GM12878 (cell line): ENCODE measurements around the gene RPL7A. TPM values are rescaled to one million over a fixed set of nuclear protein-coding genes. Genes with fewer than 3 reads are reported as not detected.

Experiments used
- CHD2 ChIP-seq: IDR thresholded peaks from 2 replicates; pipeline ENCODE4 v1.6.1; 2011; ENCODE audit warnings: low read depth, low read length, improper control_type of control experiment, borderline replicate concordance
- ESRRA ChIP-seq: IDR thresholded peaks from 2 replicates; pipeline ENCODE4 v1.6.1; 2012; ENCODE audit warnings: mild to moderate bottlenecking, low read length, improper control_type of control experiment
- GATAD2B ChIP-seq: fragments of 450-650 bp; conservative IDR thresholded peaks from 2 replicates; pipeline ENCODE4 v1.6.1; 2017; ENCODE audit warnings: low read depth, mild to moderate bottlenecking, moderate library complexity
- IKZF1 ChIP-seq: fragments of 450-650 bp; conservative IDR thresholded peaks from 2 replicates; pipeline ENCODE4 v1.6.1; 2017; ENCODE audit warnings: antibody characterized with exemption, mild to moderate bottlenecking
- MEF2B ChIP-seq: fragments of 450-650 bp; IDR thresholded peaks from 2 replicates; pipeline ENCODE4 v1.6.1; 2018; ENCODE audit warnings: mild to moderate bottlenecking, moderate library complexity; ENCODE audit not compliant: partially characterized antibody, poor library complexity, severe bottlenecking
- NBN ChIP-seq: fragments of 450-650 bp; IDR thresholded peaks from 2 replicates; pipeline ENCODE4 v1.6.1; 2016
- NFIC ChIP-seq: IDR thresholded peaks from 2 replicates; pipeline ENCODE4 v1.6.1; 2012; ENCODE audit warnings: low read depth, mild to moderate bottlenecking, inconsistent platforms, low read length, moderate library complexity
- RCOR1 ChIP-seq: conservative IDR thresholded peaks from 2 replicates; pipeline ENCODE4 v1.6.1; 2012; ENCODE audit warnings: low read depth, low read length, improper control_type of control experiment
- SIX5 ChIP-seq: IDR thresholded peaks from 2 replicates; pipeline ENCODE4 v1.6.1; 2011; ENCODE audit warnings: mild to moderate bottlenecking, low read depth, low read length, moderate library complexity; ENCODE audit not compliant: severe bottlenecking
- TCF7 ChIP-seq: IDR thresholded peaks from 2 replicates; pipeline ENCODE4 v1.6.1; 2014; ENCODE audit warnings: antibody characterized with exemption, borderline replicate concordance
- ZZZ3 ChIP-seq: IDR thresholded peaks from 2 replicates; pipeline ENCODE4 v1.6.1; 2011; ENCODE audit warnings: low read depth; ENCODE audit not compliant: control insufficient read depth, insufficient read length
- polyA plus RNA-seq, 11 experiments: library from polyadenylated mRNA; depleted of rRNA in 4 of 11; unstranded in 6 of 11; stranded (reverse) in 5 of 11; fragments of >200 nt; fragmentation: Nextera tagmentation in 4 of 11; fragmentation: Illumina TruSeq in 1 of 11; extraction: Ambion mirVana in 4 of 11; extraction: Trizol in 1 of 11; gene quantifications; 1 replicate in 1 of 11; 2 replicates in 10 of 11; pipeline versions ENCODE4 v1.2.1 to v1.2.3, GENCODE V29; 2011 to 2016; ENCODE audit warnings: inconsistent platforms in 2 of 11, missing spikeins in 2 of 11, low read depth in 1 of 11
- total RNA-seq, 4 experiments: library from RNA; depleted of rRNA in 3 of 4; stranded (reverse); fragments of >200 nt in 3 of 4; fragmentation: Illumina TruSeq in 1 of 4; extraction: Trizol in 1 of 4; gene quantifications; 2 replicates each; pipeline versions ENCODE4 v1.2.1 to v1.2.3, GENCODE V29; 2013 to 2021
- TF ChIP-seq, protein P1 (sequence below): IDR thresholded peaks from 2 replicates; pipeline ENCODE4 v1.6.1; 2012; ENCODE audit warnings: improper control_type of control experiment, low read depth, low read length; ENCODE audit not compliant: insufficient replicate concordance
- TF ChIP-seq, protein P2 (sequence below): fragments of 450-650 bp; IDR thresholded peaks from 2 replicates; pipeline ENCODE4 v1.6.1; 2018; ENCODE audit warnings: mild to moderate bottlenecking, low read depth, moderate library complexity; ENCODE audit not compliant: partially characterized antibody
- TF ChIP-seq, protein P3 (sequence below): IDR thresholded peaks from 2 replicates; pipeline ENCODE4 v1.6.1; 2011; ENCODE audit warnings: low read depth, mild to moderate bottlenecking, low read length, moderate library complexity, borderline replicate concordance; ENCODE audit errors: extremely low read depth
- TF ChIP-seq, protein P4 (sequence below): IDR thresholded peaks from 2 replicates; pipeline ENCODE4 v1.6.1; 2012; ENCODE audit warnings: low read depth, low read length, improper control_type of control experiment
- TF ChIP-seq, protein P5 (sequence below): fragments of 450-650 bp; IDR thresholded peaks from 2 replicates; pipeline ENCODE4 v1.6.1; 2016; ENCODE audit warnings: mild to moderate bottlenecking

The RPL7A gene
- total and polyA plus RNA-seq, 10 of the 15 experiments (the other 5 are each of a cell fraction or from before 2014, with no cell fraction given), result 917 to 5,193 (median 3,326) TPM

DNA sequence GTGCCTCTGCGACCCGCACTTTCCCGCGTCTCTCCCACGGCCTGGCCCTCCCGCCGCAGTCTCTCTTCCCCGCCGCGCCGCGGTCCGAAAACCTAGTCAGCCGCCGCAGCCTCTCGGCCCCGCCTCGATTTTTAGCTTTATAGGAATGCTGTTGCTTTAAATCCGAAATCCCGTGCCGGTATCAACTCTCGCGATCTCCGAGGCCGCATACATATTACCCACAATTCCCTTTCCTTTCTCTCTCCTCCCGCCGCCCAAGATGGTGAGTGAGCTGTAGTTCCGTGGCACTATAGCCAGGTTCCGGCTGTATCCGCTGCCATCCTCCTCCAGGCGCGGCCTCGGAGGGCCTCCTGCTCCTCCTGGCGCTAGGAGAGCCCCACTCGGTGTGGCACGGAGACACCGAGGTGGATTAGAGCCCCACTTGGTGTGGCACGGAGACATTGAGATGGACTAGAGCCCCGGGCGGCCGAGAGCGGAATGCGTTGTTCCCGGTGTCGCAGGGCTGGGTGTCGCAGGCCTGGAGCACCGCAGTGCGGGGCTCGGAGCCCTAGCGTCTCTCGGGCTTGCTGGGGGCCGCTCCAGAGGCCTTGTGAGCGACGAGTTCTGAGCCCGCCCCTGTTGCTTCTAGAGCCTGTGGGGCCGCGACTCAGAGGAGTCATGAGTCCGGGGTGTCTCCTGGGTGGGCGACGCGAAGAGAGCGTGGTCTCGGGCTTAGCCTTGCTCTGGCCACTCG, at the start of gene RPL7A, which contains the start of gene MED22 (continued):
- TF ChIP-seq, protein P1, sequence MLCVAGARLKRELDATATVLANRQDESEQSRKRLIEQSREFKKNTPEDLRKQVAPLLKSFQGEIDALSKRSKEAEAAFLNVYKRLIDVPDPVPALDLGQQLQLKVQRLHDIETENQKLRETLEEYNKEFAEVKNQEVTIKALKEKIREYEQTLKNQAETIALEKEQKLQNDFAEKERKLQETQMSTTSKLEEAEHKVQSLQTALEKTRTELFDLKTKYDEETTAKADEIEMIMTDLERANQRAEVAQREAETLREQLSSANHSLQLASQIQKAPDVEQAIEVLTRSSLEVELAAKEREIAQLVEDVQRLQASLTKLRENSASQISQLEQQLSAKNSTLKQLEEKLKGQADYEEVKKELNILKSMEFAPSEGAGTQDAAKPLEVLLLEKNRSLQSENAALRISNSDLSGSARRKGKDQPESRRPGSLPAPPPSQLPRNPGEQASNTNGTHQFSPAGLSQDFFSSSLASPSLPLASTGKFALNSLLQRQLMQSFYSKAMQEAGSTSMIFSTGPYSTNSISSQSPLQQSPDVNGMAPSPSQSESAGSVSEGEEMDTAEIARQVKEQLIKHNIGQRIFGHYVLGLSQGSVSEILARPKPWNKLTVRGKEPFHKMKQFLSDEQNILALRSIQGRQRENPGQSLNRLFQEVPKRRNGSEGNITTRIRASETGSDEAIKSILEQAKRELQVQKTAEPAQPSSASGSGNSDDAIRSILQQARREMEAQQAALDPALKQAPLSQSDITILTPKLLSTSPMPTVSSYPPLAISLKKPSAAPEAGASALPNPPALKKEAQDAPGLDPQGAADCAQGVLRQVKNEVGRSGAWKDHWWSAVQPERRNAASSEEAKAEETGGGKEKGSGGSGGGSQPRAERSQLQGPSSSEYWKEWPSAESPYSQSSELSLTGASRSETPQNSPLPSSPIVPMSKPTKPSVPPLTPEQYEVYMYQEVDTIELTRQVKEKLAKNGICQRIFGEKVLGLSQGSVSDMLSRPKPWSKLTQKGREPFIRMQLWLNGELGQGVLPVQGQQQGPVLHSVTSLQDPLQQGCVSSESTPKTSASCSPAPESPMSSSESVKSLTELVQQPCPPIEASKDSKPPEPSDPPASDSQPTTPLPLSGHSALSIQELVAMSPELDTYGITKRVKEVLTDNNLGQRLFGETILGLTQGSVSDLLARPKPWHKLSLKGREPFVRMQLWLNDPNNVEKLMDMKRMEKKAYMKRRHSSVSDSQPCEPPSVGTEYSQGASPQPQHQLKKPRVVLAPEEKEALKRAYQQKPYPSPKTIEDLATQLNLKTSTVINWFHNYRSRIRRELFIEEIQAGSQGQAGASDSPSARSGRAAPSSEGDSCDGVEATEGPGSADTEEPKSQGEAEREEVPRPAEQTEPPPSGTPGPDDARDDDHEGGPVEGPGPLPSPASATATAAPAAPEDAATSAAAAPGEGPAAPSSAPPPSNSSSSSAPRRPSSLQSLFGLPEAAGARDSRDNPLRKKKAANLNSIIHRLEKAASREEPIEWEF, result no peak
- TF ChIP-seq, protein P2, sequence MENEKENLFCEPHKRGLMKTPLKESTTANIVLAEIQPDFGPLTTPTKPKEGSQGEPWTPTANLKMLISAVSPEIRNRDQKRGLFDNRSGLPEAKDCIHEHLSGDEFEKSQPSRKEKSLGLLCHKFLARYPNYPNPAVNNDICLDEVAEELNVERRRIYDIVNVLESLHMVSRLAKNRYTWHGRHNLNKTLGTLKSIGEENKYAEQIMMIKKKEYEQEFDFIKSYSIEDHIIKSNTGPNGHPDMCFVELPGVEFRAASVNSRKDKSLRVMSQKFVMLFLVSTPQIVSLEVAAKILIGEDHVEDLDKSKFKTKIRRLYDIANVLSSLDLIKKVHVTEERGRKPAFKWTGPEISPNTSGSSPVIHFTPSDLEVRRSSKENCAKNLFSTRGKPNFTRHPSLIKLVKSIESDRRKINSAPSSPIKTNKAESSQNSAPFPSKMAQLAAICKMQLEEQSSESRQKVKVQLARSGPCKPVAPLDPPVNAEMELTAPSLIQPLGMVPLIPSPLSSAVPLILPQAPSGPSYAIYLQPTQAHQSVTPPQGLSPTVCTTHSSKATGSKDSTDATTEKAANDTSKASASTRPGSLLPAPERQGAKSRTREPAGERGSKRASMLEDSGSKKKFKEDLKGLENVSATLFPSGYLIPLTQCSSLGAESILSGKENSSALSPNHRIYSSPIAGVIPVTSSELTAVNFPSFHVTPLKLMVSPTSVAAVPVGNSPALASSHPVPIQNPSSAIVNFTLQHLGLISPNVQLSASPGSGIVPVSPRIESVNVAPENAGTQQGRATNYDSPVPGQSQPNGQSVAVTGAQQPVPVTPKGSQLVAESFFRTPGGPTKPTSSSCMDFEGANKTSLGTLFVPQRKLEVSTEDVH, result peak; percentile 39
- TF ChIP-seq NBN (peak; percentile 90), NFIC (no peak; the same call in 1 of the 2 replicates), SIX5 (peak; percentile 20), RCOR1 (peak; percentile 98), MEF2B (no peak), ZZZ3 (peak; percentile 64), TCF7 (no peak), CHD2 (peak; percentile 99), ESRRA (no peak), GATAD2B (peak; percentile 39), IKZF1 (peak; percentile 44)
- TF ChIP-seq, protein P3, sequence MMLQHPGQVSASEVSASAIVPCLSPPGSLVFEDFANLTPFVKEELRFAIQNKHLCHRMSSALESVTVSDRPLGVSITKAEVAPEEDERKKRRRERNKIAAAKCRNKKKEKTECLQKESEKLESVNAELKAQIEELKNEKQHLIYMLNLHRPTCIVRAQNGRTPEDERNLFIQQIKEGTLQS, result no peak
- TF ChIP-seq, protein P4, sequence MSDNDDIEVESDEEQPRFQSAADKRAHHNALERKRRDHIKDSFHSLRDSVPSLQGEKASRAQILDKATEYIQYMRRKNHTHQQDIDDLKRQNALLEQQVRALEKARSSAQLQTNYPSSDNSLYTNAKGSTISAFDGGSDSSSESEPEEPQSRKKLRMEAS, result peak; percentile 58; the same call in 1 of the 2 replicates
- TF ChIP-seq, protein P5, sequence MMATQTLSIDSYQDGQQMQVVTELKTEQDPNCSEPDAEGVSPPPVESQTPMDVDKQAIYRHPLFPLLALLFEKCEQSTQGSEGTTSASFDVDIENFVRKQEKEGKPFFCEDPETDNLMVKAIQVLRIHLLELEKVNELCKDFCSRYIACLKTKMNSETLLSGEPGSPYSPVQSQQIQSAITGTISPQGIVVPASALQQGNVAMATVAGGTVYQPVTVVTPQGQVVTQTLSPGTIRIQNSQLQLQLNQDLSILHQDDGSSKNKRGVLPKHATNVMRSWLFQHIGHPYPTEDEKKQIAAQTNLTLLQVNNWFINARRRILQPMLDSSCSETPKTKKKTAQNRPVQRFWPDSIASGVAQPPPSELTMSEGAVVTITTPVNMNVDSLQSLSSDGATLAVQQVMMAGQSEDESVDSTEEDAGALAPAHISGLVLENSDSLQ, result peak; percentile 30; the same call in 1 of the 2 replicates
